Measurements from ENCODE around the gene LSAMP. TPM values are rescaled to one million over a fixed set of nuclear protein-coding genes. Genes with fewer than 3 reads are reported as not detected.

Gene LSAMP
- total and polyA plus RNA-seq, 2 of the 4 experiments (the other 2 are of a cell fraction): 7.9 to 8.0 TPM

DNA sequence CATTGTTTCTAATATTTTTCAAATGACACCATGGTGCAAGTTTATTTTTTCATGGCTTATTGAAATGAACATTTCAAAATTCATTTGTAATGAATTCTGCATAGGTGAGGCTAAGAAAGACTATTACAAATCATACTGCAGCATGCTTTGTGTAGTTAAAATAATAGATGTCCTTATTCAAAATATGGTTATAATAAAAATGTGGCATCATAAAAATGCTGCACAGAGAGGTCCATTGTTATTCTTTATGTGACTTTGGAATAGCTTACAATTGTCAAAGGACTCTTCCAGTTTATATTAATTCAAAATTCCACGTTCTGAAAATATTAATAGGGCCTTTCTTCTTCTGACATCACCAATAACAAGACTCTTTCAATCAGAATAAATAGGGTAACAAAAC is 599.3 kb downstream of the LSAMP start:
- WGBS, 2 experiments (ENCODE audit: extremely low coverage in 2 of 2, insufficient read length in 1 of 2): no CpG with 5 or more reads among the region's 1 CpG
- Histone ChIP-seq H3K23ac (ENCODE audit: low read depth, low read length) (no peak overlapping the region), H3K4ac (ENCODE audit: low read depth, low read length) (no peak overlapping the region), H3K4me2 (ENCODE audit: low read depth, low read length) (no peak overlapping the region), H3K9me3 (ENCODE audit: control insufficient read depth, insufficient read depth, low read length) (no peaks in the 10 kb centered on the region), H3K9ac (ENCODE audit: low read depth, low read length) (no peak overlapping the region), H3K4me1 (ENCODE audit: control insufficient read depth, insufficient read depth, low read length) (0 out of 2 replicates have a peak, but pooled peaks cover 2% of the 10 kb centered on the region), H2AK9ac (replicated peaks; ENCODE audit: low read depth, low read length, poor library complexity) (no peak overlapping the region), H4K5ac (ENCODE audit: low read depth, low read length) (no peak overlapping the region), H2BK15ac (ENCODE audit: low read depth, low read length) (no peak overlapping the region), H3K36me3 (ENCODE audit: control insufficient read depth, insufficient read depth, low read length) (peaks cover 1% of the 10 kb centered on the region; the same call in 1 of the 2 replicates), H3K9me1 (ENCODE audit: insufficient read depth, low read length) (no peaks in the 10 kb centered on the region), H4K91ac (ENCODE audit: insufficient read depth, low read depth, low read length) (no peak overlapping the region), H2BK20ac (ENCODE audit: low read depth, low read length) (no peak overlapping the region), H4K20me1 (ENCODE audit: insufficient read depth, low read length) (no peaks in the 10 kb centered on the region), H3K14ac (replicated peaks; ENCODE audit: low read depth, low read length) (no peak overlapping the region), H3K56ac (ENCODE audit: extremely low read depth, insufficient read depth, low read length) (no peak overlapping the region), H2AFZ (replicated peaks; ENCODE audit: low read length, poor library complexity) (no peak overlapping the region), H4K8ac (ENCODE audit: low read depth in 2 of 2, low read length in 2 of 2) (no peak overlapping the region), H3K79me1 (ENCODE audit: low read depth in 1 of 2, low read length in 2 of 2) (no peaks in the 10 kb centered on the region), H3K27me3 (ENCODE audit: control insufficient read depth, insufficient read depth, low read length) (no peaks in the 10 kb centered on the region), H2AK5ac (ENCODE audit: low read depth, low read length) (no peak overlapping the region), H2BK5ac (ENCODE audit: low read depth, low read length, poor library complexity, severe bottlenecking) (no peak overlapping the region), H3K18ac (ENCODE audit: low read depth, low read length) (no peak overlapping the region), H2BK120ac (ENCODE audit: low read depth, low read length) (no peak overlapping the region), H3K27ac (ENCODE audit: insufficient read depth, low read length) (no peak overlapping the region), H3K4me3 (ENCODE audit: insufficient read depth, low read depth, low read length) (no peak overlapping the region)
- POLR2A ChIA-PET (ENCODE audit: unreplicated experiment): no interaction called here
- intact Hi-C loops (cut with micrococcal nuclease) (no loop called here), dilution Hi-C loops (cut with HindIII; ENCODE audit: low sequenced_read_pairs, unreplicated experiment) (no loop called here), in situ Hi-C loops (cut with MboI; ENCODE audit: low sequenced_read_pairs) (no loop called here)
- no peak for DNase-seq
- BruUV-seq (replicated peaks): no TSS peak
- no peak for ATAC-seq (ENCODE audit: low read depth)
- TF ChIP-seq, protein P1, sequence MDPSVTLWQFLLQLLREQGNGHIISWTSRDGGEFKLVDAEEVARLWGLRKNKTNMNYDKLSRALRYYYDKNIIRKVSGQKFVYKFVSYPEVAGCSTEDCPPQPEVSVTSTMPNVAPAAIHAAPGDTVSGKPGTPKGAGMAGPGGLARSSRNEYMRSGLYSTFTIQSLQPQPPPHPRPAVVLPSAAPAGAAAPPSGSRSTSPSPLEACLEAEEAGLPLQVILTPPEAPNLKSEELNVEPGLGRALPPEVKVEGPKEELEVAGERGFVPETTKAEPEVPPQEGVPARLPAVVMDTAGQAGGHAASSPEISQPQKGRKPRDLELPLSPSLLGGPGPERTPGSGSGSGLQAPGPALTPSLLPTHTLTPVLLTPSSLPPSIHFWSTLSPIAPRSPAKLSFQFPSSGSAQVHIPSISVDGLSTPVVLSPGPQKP (IDR thresholded peaks at IDR 0.05; ENCODE audit: borderline replicate concordance, low read depth, low read length): no peak
- no peak for TF ChIP-seq BHLHE40 (IDR thresholded peaks at IDR 0.05; ENCODE audit: low read depth, low read length)
- no peak for TF ChIP-seq POLR2A (IDR thresholded peaks at IDR 0.05; ENCODE audit: low read depth, low read length)
- no peak for TF ChIP-seq MAFK (IDR thresholded peaks at IDR 0.05; ENCODE audit: low read depth, low read length)
- no peak for TF ChIP-seq FOS (IDR thresholded peaks at IDR 0.05; ENCODE audit: low read depth, low read length)
- TF ChIP-seq RFX5 (IDR thresholded peaks at IDR 0.05; ENCODE audit: low read depth, low read length): no peak
- no peak for TF ChIP-seq RCOR1 (IDR thresholded peaks at IDR 0.05; ENCODE audit: insufficient replicate concordance, low read length)
- no peak for TF ChIP-seq RAD21 (IDR thresholded peaks at IDR 0.05; ENCODE audit: low read length)
- TF ChIP-seq, protein P2, sequence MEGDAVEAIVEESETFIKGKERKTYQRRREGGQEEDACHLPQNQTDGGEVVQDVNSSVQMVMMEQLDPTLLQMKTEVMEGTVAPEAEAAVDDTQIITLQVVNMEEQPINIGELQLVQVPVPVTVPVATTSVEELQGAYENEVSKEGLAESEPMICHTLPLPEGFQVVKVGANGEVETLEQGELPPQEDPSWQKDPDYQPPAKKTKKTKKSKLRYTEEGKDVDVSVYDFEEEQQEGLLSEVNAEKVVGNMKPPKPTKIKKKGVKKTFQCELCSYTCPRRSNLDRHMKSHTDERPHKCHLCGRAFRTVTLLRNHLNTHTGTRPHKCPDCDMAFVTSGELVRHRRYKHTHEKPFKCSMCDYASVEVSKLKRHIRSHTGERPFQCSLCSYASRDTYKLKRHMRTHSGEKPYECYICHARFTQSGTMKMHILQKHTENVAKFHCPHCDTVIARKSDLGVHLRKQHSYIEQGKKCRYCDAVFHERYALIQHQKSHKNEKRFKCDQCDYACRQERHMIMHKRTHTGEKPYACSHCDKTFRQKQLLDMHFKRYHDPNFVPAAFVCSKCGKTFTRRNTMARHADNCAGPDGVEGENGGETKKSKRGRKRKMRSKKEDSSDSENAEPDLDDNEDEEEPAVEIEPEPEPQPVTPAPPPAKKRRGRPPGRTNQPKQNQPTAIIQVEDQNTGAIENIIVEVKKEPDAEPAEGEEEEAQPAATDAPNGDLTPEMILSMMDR (conservative IDR thresholded peaks at IDR 0.05; ENCODE audit: low read depth, low read length): no peak
- TF ChIP-seq CHD1 (IDR thresholded peaks at IDR 0.05; ENCODE audit: low read depth, low read length): no peak
- TF ChIP-seq SMC3 (IDR thresholded peaks at IDR 0.05; ENCODE audit: low read depth, low read length): no peak
- TF ChIP-seq MAZ (IDR thresholded peaks at IDR 0.05; ENCODE audit: borderline replicate concordance, low read depth, low read length): no peak
- no peak for TF ChIP-seq NFE2L2 (IDR thresholded peaks at IDR 0.05; ENCODE audit: low read depth, low read length)
- TF ChIP-seq, protein P3, sequence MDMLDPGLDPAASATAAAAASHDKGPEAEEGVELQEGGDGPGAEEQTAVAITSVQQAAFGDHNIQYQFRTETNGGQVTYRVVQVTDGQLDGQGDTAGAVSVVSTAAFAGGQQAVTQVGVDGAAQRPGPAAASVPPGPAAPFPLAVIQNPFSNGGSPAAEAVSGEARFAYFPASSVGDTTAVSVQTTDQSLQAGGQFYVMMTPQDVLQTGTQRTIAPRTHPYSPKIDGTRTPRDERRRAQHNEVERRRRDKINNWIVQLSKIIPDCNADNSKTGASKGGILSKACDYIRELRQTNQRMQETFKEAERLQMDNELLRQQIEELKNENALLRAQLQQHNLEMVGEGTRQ (IDR thresholded peaks at IDR 0.05; ENCODE audit: low read depth, low read length): no peak
- no peak for TF ChIP-seq CEBPB (IDR thresholded peaks at IDR 0.05; ENCODE audit: low read depth, low read length)
- CTCF ChIA-PET: interaction anchor here (1.0 kb wide), 1 partner anchor 10 kb away, joined by 3 read pairs; no protein-coding TSS in a partner anchor
